Aorta (tissue), 5 donors: ENCODE data around the gene MAP7. TPM values are rescaled to one million over a fixed set of nuclear protein-coding genes. Genes with fewer than 3 reads are reported as not detected.

ENCODE experiments used
- ATAC-seq: fragments of 200-7000 bp; cut with Tn5 transposase; one replicate; pipeline ENCODE4 v1.9.1; 2022; ENCODE audit warnings: moderate library complexity; ENCODE audit not compliant: low FRiP score
- DNase-seq, 2 donors: peaks; one replicate each; pipeline ENCODE4 v3.0.0-alpha.2; 2020
- H3K27ac ChIP-seq, 2 donors: one replicate each; pipeline ENCODE4 v1.5.1; 2013; ENCODE audit warnings: low read length in 2 of 2, mild to moderate bottlenecking in 2 of 2, moderate library complexity in 2 of 2, control low read depth in 1 of 2, inconsistent platforms in 1 of 2, low read depth in 1 of 2
- H3K27me3 ChIP-seq, 2 donors: one replicate each; pipeline ENCODE4 v1.6.1; 2013; ENCODE audit warnings: control low read depth in 1 of 2, low read length in 1 of 2, mild to moderate bottlenecking in 1 of 2, moderate library complexity in 1 of 2; ENCODE audit not compliant: insufficient read depth in 2 of 2, control insufficient read depth in 1 of 2
- H3K36me3 ChIP-seq, 2 donors: one replicate each; pipeline ENCODE4 v1.6.1; 2013; ENCODE audit warnings: control low read depth in 1 of 2, low read length in 1 of 2, mild to moderate bottlenecking in 1 of 2; ENCODE audit not compliant: insufficient read depth in 2 of 2, control insufficient read depth in 1 of 2
- H3K4me1 ChIP-seq, 2 donors: one replicate each; pipeline ENCODE4 v1.6.1; 2013; ENCODE audit warnings: low read length in 2 of 2, control low read depth in 1 of 2, mild to moderate bottlenecking in 1 of 2, moderate library complexity in 1 of 2; ENCODE audit not compliant: insufficient read depth in 2 of 2, control insufficient read depth in 1 of 2
- H3K4me3 ChIP-seq, 2 donors: one replicate each; pipeline ENCODE4 v1.5.1; 2013; ENCODE audit warnings: low read length in 2 of 2, control low read depth in 1 of 2, mild to moderate bottlenecking in 1 of 2
- H3K9me3 ChIP-seq: one replicate; pipeline ENCODE4 v1.6.1; 2013; ENCODE audit warnings: mild to moderate bottlenecking, low read length; ENCODE audit not compliant: control insufficient read depth
- WGBS, 2 donors: extraction: QIAGEN DNeasy Blood & Tissue Kit; methylation state at CpG; one replicate each; pipeline ENCODE4 v1.1.7; 2013; 5-methylcytosine and 5-hydroxymethylcytosine counted together
- intact Hi-C, 2 donors: fragments of 100-400 bp; cut with DNase I; formaldehyde crosslinking; loops; one replicate each; pipeline versions ENCODE4 v1.14.2 to v1.15.0; 2022
- polyA plus RNA-seq, 2 donors: library from polyadenylated mRNA; stranded (reverse); fragments of 200-250 nt; gene quantifications; one replicate each; pipeline ENCODE4 v1.2.3, GENCODE V29; 2013
- total RNA-seq, 2 donors: library from RNA; stranded (reverse); fragmentation: NEBNext Ultra II Directional; extraction: Animal tissue kit (Norgen Biotek cat#: 25700); gene quantifications; one replicate each; pipeline ENCODE4 v1.2.1, GENCODE V29; 2021
- donor health status: healthy with polysubstance abuse.
- donor health status: Bipolar disorder and iron deficiency.
- donor health status: DM: no; HTN: no; CAD: no.
- donor health status: DM: no; HTN: no; CAD: no.
- donor health status: DM: yes; HTN: yes; CAD: no.

MAP7 gene
- total and polyA plus RNA-seq, 4 donors = 2.5 to 5.3 (median 3.3) TPM

DNA sequence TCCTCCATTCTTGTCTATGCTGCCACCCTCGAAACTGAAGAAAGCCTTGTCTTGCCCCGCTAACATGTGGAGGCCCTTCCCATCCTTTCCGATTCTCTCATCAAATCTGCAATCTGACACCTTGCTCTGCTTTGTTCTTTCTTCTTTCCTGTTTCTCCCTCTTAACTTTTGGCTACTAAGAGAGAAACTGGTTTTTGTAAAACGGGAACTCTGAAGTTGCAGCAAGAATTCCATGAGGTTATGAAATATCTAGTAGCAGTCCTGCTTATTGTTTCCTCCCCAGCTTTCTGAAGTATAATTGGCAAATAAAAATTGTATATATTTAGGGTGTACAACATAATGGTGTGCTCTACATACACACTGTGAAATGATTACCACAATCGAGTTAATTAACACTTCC, 80.2 kb downstream of the MAP7 start:
- no peaks in the 10 kb centered on the region for H3K27me3 ChIP-seq
- intact Hi-C loops = no loop called here
- no peak overlapping the region for H3K27ac ChIP-seq
- no peaks in the 10 kb centered on the region for H3K36me3 ChIP-seq
- no peak overlapping the region for H3K4me3 ChIP-seq
- ATAC-seq (no peak), DNase-seq (no peak)
- WGBS, 2 donors = 82 to 83% methylated on average over 5 of the region's 5 CpGs
- H3K9me3 ChIP-seq = no peaks in the 10 kb centered on the region
- H3K4me1 ChIP-seq = no peaks in the 10 kb centered on the region

DNA sequence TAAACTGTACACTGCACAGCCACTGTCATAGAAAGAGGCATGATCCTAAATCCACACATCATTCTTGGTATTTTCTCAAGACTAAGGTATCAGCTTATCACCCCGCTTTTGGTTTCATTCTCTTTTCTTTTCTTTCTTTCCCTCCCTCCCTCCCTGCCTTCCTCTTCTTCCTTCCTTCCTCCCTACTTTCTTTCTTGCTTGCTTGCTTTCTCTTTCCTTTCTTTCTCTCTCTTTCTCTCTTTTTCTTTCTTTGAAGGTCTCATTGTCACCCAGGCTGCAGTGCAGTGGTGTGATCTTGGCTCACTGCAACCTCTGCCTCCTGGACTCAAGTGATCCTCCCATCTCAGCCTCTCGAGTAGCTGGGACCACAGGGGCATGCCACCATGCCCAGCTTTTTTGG, 81.1 kb downstream of the MAP7 start:
- DNase-seq = no peak
- Histone ChIP-seq H3K27ac (no peak overlapping the region), H3K4me1 (no peaks in the 10 kb centered on the region), H3K9me3 (no peaks in the 10 kb centered on the region), H3K36me3 (no peaks in the 10 kb centered on the region), H3K4me3 (no peak overlapping the region), H3K27me3 (no peaks in the 10 kb centered on the region)
- ATAC-seq = no peak
- WGBS, 2 donors = 88 to 89% methylated on average over 2 of the region's 2 CpGs
- intact Hi-C loops = no loop called here

DNA sequence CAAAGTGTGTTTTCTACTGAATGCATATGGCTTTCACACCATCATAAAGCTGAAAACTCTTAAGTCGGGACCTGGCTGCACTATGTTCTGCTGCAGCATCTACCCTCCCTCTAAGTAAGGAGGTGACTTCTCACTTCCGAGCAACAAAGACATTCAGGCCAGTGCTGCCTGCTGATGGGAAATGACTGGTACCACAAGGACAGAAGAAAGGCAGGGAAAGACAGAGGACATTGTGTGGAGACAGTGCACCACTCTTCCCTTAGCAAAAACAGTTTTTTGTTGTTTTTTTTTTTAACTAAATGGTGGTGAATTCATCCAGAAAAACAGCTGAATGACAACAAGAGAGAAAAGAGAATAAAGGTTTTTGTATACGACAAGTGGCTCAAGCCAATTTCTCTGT, 81.5 kb downstream of the MAP7 start:
- intact Hi-C loops = no loop called here
- no peaks in the 10 kb centered on the region for H3K27me3 ChIP-seq
- no peaks in the 10 kb centered on the region for H3K36me3 ChIP-seq
- no peak overlapping the region for H3K27ac ChIP-seq
- ATAC-seq (no peak), DNase-seq (no peak)
- no peaks in the 10 kb centered on the region for H3K9me3 ChIP-seq
- 87% methylated on average over 3 of the region's 3 CpGs for WGBS, 2 donors
- no peak overlapping the region for H3K4me3 ChIP-seq
- H3K4me1 ChIP-seq = no peaks in the 10 kb centered on the region

DNA sequence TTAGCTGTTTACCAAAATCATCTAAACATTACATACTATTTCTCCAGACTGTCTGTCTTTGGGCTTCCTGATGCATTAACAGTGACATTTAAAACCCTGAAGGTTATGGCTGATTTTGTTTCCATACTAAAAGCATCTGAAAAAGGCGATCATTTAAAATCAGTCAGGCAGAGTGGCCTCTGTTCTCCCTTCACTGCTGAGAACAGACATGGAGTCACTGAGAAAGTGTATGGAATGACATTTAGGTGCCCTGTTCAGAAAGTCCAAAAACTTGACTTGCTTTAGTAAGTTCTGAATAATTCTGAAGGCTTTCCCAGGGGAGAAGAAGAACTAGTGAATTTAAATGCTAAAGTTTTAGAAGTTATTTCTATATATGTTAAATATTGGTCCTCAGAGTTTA, 83.0 kb downstream of the MAP7 start:
- intact Hi-C loops = no loop called here
- DNase-seq = no peak
- H3K27ac ChIP-seq = no peak overlapping the region
- H3K36me3 ChIP-seq = no peaks in the 10 kb centered on the region
- 85 to 86% methylated on average over 1 of the region's 1 CpG for WGBS, 2 donors
- no peaks in the 10 kb centered on the region for H3K27me3 ChIP-seq
- H3K4me1 ChIP-seq = no peaks in the 10 kb centered on the region
- ATAC-seq = no peak
- no peaks in the 10 kb centered on the region for H3K9me3 ChIP-seq
- no peak overlapping the region for H3K4me3 ChIP-seq

DNA sequence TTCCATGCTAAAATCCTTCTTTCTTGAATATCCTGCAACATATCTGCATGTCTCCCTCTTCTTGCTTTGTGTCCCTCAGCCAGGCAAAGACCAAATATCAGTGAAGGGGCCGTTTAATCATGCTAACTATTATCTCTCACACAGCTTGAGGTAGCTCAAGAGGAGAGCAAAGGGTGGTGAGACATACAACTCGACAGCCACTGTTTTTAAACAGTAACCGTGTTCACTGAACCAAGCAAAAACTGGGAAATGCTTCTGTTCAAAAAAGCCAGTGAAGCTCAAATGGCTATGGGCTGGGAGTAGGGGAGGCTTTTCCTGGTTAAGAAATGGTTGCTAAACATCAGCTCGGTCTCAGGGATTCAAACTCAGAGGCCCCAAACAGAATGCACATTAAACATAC, 83.4 kb downstream of the MAP7 start:
- intact Hi-C loops = no loop called here
- H3K27me3 ChIP-seq = no peaks in the 10 kb centered on the region
- 45 to 48% methylated on average over 4 of the region's 4 CpGs for WGBS, 2 donors
- H3K9me3 ChIP-seq = no peaks in the 10 kb centered on the region
- DNase-seq (no peak), ATAC-seq (no peak)
- H3K36me3 ChIP-seq = no peaks in the 10 kb centered on the region
- no peak overlapping the region for H3K27ac ChIP-seq
- no peak overlapping the region for H3K4me3 ChIP-seq
- no peaks in the 10 kb centered on the region for H3K4me1 ChIP-seq

DNA sequence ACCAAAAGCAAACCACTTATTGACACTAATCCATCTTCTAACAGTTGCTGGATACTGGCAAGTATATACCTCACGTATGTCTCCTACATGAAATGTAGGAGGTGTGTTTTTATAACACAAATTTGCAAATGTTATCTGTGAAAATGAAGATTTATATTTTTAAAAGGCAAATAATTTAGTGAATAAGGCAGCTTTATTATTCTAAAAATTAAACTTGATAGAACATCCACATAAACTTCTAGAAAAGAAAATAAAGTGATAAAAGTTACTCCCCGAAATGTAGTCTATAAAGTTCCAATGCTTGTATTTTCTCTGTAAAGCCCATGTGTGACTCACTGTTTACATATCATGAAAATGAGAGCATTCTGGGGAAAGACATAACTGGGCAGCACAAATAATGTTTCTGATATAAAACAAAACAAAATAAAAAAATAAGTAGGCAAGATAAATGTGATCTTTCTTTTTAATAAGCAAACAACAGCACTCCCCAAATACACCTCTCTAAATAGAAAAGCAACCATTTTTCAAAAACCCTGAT, 84.4 kb downstream of the MAP7 start:
- no peaks in the 10 kb centered on the region for H3K27me3 ChIP-seq
- no peaks in the 10 kb centered on the region for H3K4me1 ChIP-seq
- intact Hi-C loops = no loop called here
- ATAC-seq (no peak), DNase-seq (no peak)
- H3K27ac ChIP-seq = no peak overlapping the region
- WGBS, 2 donors = 63 to 65% methylated on average over 2 of the region's 2 CpGs
- no peaks in the 10 kb centered on the region for H3K9me3 ChIP-seq
- no peak overlapping the region for H3K4me3 ChIP-seq
- no peaks in the 10 kb centered on the region for H3K36me3 ChIP-seq

DNA sequence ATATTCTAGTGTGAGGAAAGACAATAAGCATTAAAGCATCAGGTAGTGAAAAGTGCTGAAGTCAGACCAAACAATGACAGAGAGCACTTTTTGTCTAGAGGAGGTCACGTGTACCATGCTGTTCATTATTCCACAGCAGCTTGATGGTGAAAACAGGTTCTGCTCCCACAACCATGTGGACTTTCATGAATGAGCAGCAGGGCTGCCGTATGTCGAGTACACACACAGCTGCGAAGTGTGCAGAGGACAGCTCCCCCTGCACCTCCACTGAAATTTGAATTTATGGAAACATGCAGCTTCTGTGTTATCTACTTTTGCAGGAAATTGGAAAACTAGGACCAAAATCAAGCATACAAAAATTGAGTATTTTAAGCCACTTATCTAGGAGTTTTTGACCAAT, 85.3 kb downstream of the MAP7 start:
- no peaks in the 10 kb centered on the region for H3K27me3 ChIP-seq
- no peak overlapping the region for H3K4me3 ChIP-seq
- 81 to 86% methylated on average over 4 of the region's 4 CpGs for WGBS, 2 donors
- H3K27ac ChIP-seq = no peak overlapping the region
- no peaks in the 10 kb centered on the region for H3K9me3 ChIP-seq
- no peaks in the 10 kb centered on the region for H3K36me3 ChIP-seq
- H3K4me1 ChIP-seq = no peaks in the 10 kb centered on the region
- DNase-seq = no peak
- intact Hi-C loops = no loop called here
- ATAC-seq = no peak

DNA sequence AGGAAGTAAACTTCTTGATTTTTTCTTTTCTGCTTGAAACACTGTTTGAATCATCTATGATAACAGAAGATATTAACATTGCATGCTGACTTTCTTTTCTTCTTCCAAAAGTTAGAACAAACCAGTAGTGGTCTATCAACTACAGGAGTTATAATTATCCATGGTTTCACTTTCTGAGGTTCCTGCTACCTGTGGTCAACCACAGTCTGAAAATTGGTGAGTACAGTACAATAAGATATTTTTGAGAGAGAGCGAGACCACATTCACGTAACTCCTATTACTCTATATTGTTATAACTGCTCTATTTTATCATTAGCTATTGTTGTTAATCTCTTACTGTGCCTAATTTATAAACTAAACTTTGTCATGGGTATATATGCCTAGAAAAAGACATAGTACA, 86.1 kb downstream of the MAP7 start:
- Histone ChIP-seq H3K4me1 (no peaks in the 10 kb centered on the region), H3K27me3 (no peaks in the 10 kb centered on the region), H3K27ac (no peak overlapping the region), H3K36me3 (no peaks in the 10 kb centered on the region), H3K9me3 (no peaks in the 10 kb centered on the region), H3K4me3 (no peak overlapping the region)
- no peak for DNase-seq
- WGBS, 2 donors = 85 to 94% methylated on average over 2 of the region's 2 CpGs
- no peak for ATAC-seq
- intact Hi-C loops = no loop called here

DNA sequence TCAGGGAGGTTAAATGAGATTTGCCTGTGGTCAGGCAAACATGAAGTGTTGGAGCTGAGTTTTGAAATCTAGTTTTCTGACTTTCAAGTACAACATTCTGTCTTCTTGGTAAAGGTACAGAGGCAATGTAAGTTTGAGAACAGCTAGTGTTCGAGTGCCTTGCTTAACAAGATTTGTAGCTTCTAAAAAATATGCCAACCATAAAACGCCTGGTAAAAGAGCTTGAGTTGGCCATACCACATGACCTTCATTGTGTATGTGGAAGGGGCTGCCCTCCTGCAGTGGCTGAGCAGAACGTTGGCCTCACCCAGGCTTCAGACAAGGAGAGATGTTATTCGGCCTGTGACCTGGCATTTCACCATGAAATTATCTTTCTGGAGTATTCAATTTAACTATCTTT, 86.5 kb downstream of the MAP7 start:
- Histone ChIP-seq H3K27ac (no peak overlapping the region), H3K9me3 (no peaks in the 10 kb centered on the region), H3K4me3 (no peak overlapping the region), H3K27me3 (no peaks in the 10 kb centered on the region), H3K4me1 (no peaks in the 10 kb centered on the region), H3K36me3 (no peaks in the 10 kb centered on the region)
- intact Hi-C loops = no loop called here
- DNase-seq = no peak
- WGBS, 2 donors = 72 to 74% methylated on average over 4 of the region's 4 CpGs
- no peak for ATAC-seq
